Stimulated activated naive CD8-positive, alpha-beta T cell treated with anti-CD3 and anti-CD28 coated beads, Interleukin-15, Interleukin-2, amounts not matched to agents 100 ng/mL and 50 ng/mL, for 24 hours (primary cell): ENCODE results near the gene KRT17.
"Not testable (repeated sequence)": the region's sequence is repeated elsewhere in the genome, so short reads cannot be mapped to it uniquely, and the experiment has no call there.

ENCODE experiments used
- H3K27ac Mint-ChIP-seq: one replicate; pipeline ENCODE4 v1.8.0; 2021; ENCODE audit warnings: mild to moderate bottlenecking, mixed read lengths
- H3K27me3 Mint-ChIP-seq: one replicate; pipeline ENCODE4 v1.8.0; 2021; ENCODE audit warnings: mixed read lengths
- H3K36me3 Mint-ChIP-seq: one replicate; pipeline ENCODE4 v1.8.0; 2021; ENCODE audit warnings: low read depth, mixed read lengths
- H3K4me1 Mint-ChIP-seq: one replicate; pipeline ENCODE4 v1.8.0; 2021; ENCODE audit warnings: low read depth, mixed read lengths
- H3K4me3 Mint-ChIP-seq: one replicate; pipeline ENCODE4 v1.8.0; 2021; ENCODE audit warnings: mild to moderate bottlenecking, mixed read lengths
- H3K9me3 Mint-ChIP-seq: one replicate; pipeline ENCODE4 v1.8.0; 2021; ENCODE audit warnings: mixed read lengths

Gene KRT17

DNA sequence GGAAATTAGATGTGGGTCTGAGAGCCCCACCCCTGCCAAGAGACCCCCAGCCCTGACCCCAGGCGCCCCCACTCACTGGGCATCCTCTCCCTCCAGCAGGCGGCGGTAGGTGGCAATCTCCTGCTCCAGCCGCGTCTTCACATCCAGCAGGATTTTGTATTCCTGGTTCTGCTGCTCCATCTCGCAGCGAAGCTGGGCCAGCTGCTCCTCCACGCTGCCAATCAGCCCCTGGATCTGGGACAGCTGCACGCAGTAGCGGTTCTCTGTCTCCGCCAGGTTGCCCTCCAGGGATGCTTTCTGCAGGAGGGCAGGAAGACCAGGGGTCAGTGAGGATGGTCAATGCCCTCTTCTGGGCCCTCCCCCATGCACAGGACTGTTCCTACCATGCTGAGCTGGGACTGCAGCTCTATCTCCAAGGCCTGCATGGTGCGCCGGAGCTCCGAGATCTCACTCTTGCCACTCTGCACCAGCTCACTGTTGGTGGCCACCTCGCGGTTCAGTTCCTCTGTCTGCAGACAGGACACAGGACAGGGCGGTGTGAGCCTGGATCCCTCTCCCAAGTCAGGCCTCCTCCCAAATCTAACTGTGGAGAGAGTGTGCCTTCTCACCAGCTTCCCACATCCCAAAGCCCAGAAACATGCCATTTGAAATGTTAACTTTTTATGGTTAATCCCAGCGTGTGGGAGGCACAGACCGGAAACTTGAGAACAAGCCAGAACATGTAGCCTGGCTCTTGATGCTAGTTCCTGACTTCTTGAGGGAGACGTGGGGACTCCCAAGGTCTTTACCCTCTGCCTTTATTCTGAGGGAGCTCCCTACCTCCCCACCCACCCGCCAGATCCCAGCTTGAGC, 3.6 kb downstream of the KRT17 start:
- Mint-ChIP-seq H3K27me3 (no peaks in the 10 kb centered on the region), H3K9me3 (no peaks in the 10 kb centered on the region), H3K4me3 (no peak overlapping the region), H3K27ac (no peak overlapping the region), H3K4me1 (no peaks in the 10 kb centered on the region), H3K36me3 (no peaks in the 10 kb centered on the region)

DNA sequence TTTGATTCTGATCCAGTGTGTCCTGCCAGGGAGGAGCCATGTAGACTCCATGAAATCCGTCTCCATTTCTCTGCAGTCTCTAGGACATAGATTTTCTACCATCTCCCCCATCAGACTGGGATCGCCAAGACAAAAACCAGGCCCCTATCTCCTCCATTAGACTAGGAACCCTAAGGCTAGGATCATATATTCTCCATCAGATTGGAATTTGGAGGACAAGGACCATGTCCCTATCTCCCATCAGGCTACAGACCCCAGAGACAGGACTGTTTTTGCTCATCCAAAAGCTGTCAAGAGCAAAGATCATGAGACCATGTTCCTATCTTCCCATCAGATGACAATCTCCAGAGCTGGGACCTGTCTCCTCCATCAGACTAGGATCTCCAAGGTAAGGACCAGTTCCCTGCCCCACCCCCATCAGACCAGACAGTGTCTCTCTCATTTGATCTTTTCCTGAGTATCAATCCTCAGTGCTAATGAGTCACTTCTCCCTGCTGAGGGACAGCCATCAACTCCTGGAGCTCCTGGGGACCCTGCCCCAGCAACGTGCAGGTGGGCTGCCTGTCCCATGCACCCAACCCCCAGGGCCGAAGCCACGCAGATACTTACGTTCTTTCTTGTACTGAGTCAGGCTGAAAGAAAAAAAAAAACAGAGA, 4.3 kb downstream of the KRT17 start:
- not testable (repeated sequence) for H3K27ac Mint-ChIP-seq

GRCh38 chr17:41619036-41619926, 5.1 kb downstream of the KRT17 start:
- no peaks in the 10 kb centered on the region for H3K4me1 Mint-ChIP-seq
- no peak overlapping the region for H3K4me3 Mint-ChIP-seq
- no peaks in the 10 kb centered on the region for H3K9me3 Mint-ChIP-seq
- no peaks in the 10 kb centered on the region for H3K27me3 Mint-ChIP-seq
- H3K27ac Mint-ChIP-seq: no peak overlapping the region
- no peaks in the 10 kb centered on the region for H3K36me3 Mint-ChIP-seq

More for the DNA sequence above, 4.3 kb downstream of the KRT17 start:
- not testable (repeated sequence) for H3K36me3 Mint-ChIP-seq, H3K9me3 Mint-ChIP-seq, H3K4me1 Mint-ChIP-seq, H3K27me3 Mint-ChIP-seq, H3K4me3 Mint-ChIP-seq

- H3K4me3 Mint-ChIP-seq: no peak overlapping the region
- no peaks in the 10 kb centered on the region for H3K27me3 Mint-ChIP-seq
- H3K27ac Mint-ChIP-seq: no peak overlapping the region
- H3K4me1 Mint-ChIP-seq: no peaks in the 10 kb centered on the region
- H3K36me3 Mint-ChIP-seq: no peaks in the 10 kb centered on the region
- no peaks in the 10 kb centered on the region for H3K9me3 Mint-ChIP-seq
Observed at GRCh38 chr17:41618341-41619035, 5.9 kb downstream of the KRT17 start.

DNA sequence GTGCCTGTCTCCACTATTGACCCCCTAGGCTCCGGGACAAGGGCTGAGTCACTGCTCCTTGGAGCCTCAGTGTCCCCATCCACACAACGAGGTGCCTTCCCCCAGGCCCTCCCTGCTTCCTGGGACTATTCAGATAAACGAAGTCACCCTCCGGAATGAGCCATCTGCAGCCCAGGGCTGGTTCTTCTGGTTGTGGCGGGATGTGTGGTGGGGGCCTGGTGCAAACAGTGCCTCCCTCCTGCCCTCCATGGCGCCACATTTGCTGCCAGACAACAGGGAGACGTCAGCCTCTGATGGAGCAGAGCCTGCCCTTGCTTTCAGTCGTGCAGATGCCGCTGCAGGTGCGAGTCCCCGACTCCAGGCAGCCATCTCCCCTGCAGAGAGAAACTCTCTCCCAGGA, 6.7 kb downstream of the KRT17 start:
- H3K9me3 Mint-ChIP-seq: no peaks in the 10 kb centered on the region
- no peaks in the 10 kb centered on the region for H3K27me3 Mint-ChIP-seq
- H3K27ac Mint-ChIP-seq: no peak overlapping the region
- H3K4me3 Mint-ChIP-seq: no peak overlapping the region
- H3K36me3 Mint-ChIP-seq: no peaks in the 10 kb centered on the region
- H3K4me1 Mint-ChIP-seq: no peaks in the 10 kb centered on the region

DNA sequence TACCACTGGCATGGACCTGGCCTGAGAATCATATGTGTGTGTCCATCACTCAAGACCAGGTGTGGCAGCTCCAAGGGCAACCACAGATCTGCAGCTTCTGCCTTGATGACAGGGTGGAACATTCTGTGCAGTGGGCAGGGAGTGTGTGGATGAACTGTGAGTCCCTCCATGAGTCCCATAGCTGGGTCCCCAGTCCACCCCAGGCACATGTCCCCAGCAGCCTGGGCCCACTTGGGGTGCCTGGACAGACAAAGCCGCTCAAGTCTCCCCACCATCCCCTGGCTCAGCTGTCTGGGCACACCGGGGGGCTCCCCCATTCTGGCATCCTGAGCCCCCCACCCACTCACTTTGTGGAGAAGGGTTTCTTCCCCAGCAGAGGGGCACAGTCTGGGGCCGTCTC, 7.2 kb downstream of the KRT17 start:
- H3K9me3 Mint-ChIP-seq: no peaks in the 10 kb centered on the region
- H3K4me3 Mint-ChIP-seq: no peak overlapping the region
- no peaks in the 10 kb centered on the region for H3K4me1 Mint-ChIP-seq
- no peaks in the 10 kb centered on the region for H3K36me3 Mint-ChIP-seq
- no peak overlapping the region for H3K27ac Mint-ChIP-seq
- H3K27me3 Mint-ChIP-seq: no peaks in the 10 kb centered on the region

GRCh38 chr17:41616486-41616885, 7.9 kb downstream of the KRT17 start:
- H3K4me1 Mint-ChIP-seq, H3K4me3 Mint-ChIP-seq, H3K9me3 Mint-ChIP-seq, H3K27me3 Mint-ChIP-seq, H3K27ac Mint-ChIP-seq, H3K36me3 Mint-ChIP-seq: not testable (repeated sequence)

DNA sequence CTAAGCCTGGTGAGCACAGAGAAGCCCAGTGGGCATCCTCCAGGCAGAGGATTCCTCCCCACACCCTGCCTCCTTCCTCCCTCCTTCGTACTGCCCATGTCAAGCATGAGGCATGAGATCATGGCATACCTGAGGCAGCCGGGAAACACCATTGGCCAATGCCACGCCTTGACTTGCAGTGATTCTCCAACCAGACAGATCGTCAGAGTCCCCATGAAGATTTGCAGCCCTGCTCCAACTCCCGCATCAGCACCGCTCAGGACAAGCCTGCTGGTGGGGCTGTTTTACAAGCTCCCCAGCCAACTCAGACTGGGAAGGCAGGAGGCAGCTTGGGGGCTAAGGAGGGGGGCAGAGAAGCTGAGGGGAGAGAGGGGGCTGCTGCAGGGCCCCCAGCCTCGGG, 8.9 kb downstream of the KRT17 start:
- H3K4me1 Mint-ChIP-seq: no peaks in the 10 kb centered on the region
- H3K27ac Mint-ChIP-seq: no peak overlapping the region
- H3K4me3 Mint-ChIP-seq: no peak overlapping the region
- H3K9me3 Mint-ChIP-seq: no peaks in the 10 kb centered on the region
- no peaks in the 10 kb centered on the region for H3K27me3 Mint-ChIP-seq
- no peaks in the 10 kb centered on the region for H3K36me3 Mint-ChIP-seq

GRCh38 chr17:41614767-41615166, 9.6 kb downstream of the KRT17 start:
- H3K27ac Mint-ChIP-seq, H3K9me3 Mint-ChIP-seq, H3K4me3 Mint-ChIP-seq, H3K4me1 Mint-ChIP-seq, H3K27me3 Mint-ChIP-seq, H3K36me3 Mint-ChIP-seq: not testable (repeated sequence)

GRCh38 chr17:41614098-41614497, 10.3 kb downstream of the KRT17 start:
- H3K4me1 Mint-ChIP-seq: no peaks in the 10 kb centered on the region
- no peak overlapping the region for H3K4me3 Mint-ChIP-seq
- H3K36me3 Mint-ChIP-seq: no peaks in the 10 kb centered on the region
- peaks cover 6% of the 10 kb centered on the region for H3K27me3 Mint-ChIP-seq
- no peaks in the 10 kb centered on the region for H3K9me3 Mint-ChIP-seq
- H3K27ac Mint-ChIP-seq: no peak overlapping the region

- no peaks in the 10 kb centered on the region for H3K36me3 Mint-ChIP-seq
- no peak overlapping the region for H3K4me3 Mint-ChIP-seq
- no peak overlapping the region for H3K27ac Mint-ChIP-seq
- H3K27me3 Mint-ChIP-seq: peaks cover 11% of the 10 kb centered on the region
- no peaks in the 10 kb centered on the region for H3K9me3 Mint-ChIP-seq
- H3K4me1 Mint-ChIP-seq: no peaks in the 10 kb centered on the region
Observed at GRCh38 chr17:41613277-41614082, 10.9 kb downstream of the KRT17 start.

DNA sequence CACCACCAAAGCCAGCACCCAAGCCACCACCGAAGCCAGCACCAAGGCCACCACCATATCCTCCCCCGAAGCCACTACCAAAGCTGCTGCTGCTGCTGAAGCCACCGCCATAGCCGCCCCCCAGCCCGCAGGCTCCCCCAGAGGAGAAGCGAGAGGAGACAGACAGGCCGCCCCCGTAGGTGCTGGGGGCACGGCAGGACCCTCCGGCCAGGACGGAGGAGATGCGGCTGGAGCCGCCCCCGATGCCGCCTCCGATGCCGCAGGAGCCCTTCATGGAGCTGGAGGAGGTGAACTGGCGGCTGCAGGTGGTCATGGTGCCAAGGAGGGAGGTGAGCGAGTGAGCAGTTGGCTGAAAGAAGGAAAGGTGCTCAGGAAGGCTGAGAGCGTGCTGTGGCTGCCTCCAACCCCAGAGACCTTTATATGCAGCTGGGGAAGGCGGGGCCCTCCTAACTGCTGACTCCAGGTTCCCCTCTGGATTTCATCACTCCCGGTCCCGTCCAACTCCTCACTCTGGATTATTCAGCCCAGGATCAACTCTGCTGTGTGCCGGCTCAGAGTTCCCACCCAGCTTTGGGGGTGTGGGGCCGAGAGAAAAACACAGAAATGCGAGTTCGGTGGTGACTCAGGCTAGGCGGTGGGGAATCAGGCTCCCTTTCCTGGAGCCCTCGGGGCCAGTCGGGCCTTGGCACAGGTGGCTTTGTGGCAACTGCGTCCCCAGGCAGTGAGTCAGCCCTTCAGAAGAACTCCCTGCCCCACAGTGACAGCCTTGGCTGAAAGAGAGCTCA, 11.8 kb downstream of the KRT17 start, which contains the start of gene KRT16:
Gene KRT16 (minus strand): TSS at position 392 of the 785 bp plus-strand sequence. CDS start 79 bp downstream, at position 313.
- not testable (repeated sequence) for H3K4me3 Mint-ChIP-seq
- peaks cover 13% of the 10 kb centered on the region for H3K27me3 Mint-ChIP-seq

GRCh38 chr17:41610965-41611640, 13.3 kb downstream of the KRT17 start:
- Mint-ChIP-seq H3K4me3 (no peak overlapping the region), H3K27me3 (peaks cover 24% of the 10 kb centered on the region), H3K9me3 (peaks cover 13% of the 10 kb centered on the region), H3K27ac (no peak overlapping the region), H3K4me1 (no peaks in the 10 kb centered on the region), H3K36me3 (no peaks in the 10 kb centered on the region)

More for the DNA sequence above, 11.8 kb downstream of the KRT17 start, which contains the start of gene KRT16:
- not testable (repeated sequence) for H3K36me3 Mint-ChIP-seq, H3K4me1 Mint-ChIP-seq, H3K27ac Mint-ChIP-seq, H3K9me3 Mint-ChIP-seq
